PC-3 (cell line): ENCODE measurements around the gene ARID5B.

Experiments
- EZH2 ChIP-seq: fragments of 300-600 bp; sonication (generic); IDR thresholded peaks from one replicate; pipeline ENCODE4 v1.6.1; 2017; ENCODE audit warnings: antibody characterized with exemption, mild to moderate bottlenecking, low read length; ENCODE audit not compliant: unreplicated experiment
- EZH2phosphoT487 ChIP-seq: fragments of 300-600 bp; sonication (generic); IDR thresholded peaks from 2 replicates; pipeline ENCODE4 v1.6.1; 2018; ENCODE audit warnings: mild to moderate bottlenecking, antibody characterized with exemption, low read length, borderline replicate concordance
- TF ChIP-seq, protein P1 (sequence below): fragments of 300-600 bp; sonication (generic); conservative IDR thresholded peaks from 2 replicates; pipeline ENCODE4 v1.5.1; 2017; ENCODE audit warnings: antibody characterized with exemption, low read depth, mild to moderate bottlenecking, low read length

GRCh38 chr10:62130948-62131347 lies 229.4 kb downstream of the ARID5B start:
- TF ChIP-seq, protein P1, sequence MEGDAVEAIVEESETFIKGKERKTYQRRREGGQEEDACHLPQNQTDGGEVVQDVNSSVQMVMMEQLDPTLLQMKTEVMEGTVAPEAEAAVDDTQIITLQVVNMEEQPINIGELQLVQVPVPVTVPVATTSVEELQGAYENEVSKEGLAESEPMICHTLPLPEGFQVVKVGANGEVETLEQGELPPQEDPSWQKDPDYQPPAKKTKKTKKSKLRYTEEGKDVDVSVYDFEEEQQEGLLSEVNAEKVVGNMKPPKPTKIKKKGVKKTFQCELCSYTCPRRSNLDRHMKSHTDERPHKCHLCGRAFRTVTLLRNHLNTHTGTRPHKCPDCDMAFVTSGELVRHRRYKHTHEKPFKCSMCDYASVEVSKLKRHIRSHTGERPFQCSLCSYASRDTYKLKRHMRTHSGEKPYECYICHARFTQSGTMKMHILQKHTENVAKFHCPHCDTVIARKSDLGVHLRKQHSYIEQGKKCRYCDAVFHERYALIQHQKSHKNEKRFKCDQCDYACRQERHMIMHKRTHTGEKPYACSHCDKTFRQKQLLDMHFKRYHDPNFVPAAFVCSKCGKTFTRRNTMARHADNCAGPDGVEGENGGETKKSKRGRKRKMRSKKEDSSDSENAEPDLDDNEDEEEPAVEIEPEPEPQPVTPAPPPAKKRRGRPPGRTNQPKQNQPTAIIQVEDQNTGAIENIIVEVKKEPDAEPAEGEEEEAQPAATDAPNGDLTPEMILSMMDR: no peak
- TF ChIP-seq EZH2: no peak
- no peak for TF ChIP-seq EZH2phosphoT487
